ENCODE data around the gene TMIE.

Gene TMIE

GRCh38 chr3:46665763-46666452 lies 35.3 kb upstream of the TMIE start:
- H3K4me3 ChIP-seq (replicated peaks; ENCODE audit: low read depth, low read length): no peak overlapping the region
- DNase-seq (ENCODE audit: extremely low read depth, low read depth): no peak
- TF ChIP-seq, protein P1, sequence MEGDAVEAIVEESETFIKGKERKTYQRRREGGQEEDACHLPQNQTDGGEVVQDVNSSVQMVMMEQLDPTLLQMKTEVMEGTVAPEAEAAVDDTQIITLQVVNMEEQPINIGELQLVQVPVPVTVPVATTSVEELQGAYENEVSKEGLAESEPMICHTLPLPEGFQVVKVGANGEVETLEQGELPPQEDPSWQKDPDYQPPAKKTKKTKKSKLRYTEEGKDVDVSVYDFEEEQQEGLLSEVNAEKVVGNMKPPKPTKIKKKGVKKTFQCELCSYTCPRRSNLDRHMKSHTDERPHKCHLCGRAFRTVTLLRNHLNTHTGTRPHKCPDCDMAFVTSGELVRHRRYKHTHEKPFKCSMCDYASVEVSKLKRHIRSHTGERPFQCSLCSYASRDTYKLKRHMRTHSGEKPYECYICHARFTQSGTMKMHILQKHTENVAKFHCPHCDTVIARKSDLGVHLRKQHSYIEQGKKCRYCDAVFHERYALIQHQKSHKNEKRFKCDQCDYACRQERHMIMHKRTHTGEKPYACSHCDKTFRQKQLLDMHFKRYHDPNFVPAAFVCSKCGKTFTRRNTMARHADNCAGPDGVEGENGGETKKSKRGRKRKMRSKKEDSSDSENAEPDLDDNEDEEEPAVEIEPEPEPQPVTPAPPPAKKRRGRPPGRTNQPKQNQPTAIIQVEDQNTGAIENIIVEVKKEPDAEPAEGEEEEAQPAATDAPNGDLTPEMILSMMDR (IDR thresholded peaks at IDR 0.05; ENCODE audit: low read depth, low read length, missing control alignments): no peak

- TF ChIP-seq, protein P1 (IDR thresholded peaks at IDR 0.05; ENCODE audit: low read depth, low read length, missing control alignments): no peak
- no peak for DNase-seq (ENCODE audit: extremely low read depth, low read depth)
- no peak overlapping the region for H3K4me3 ChIP-seq (replicated peaks; ENCODE audit: low read depth, low read length)
Observed at GRCh38 chr3:46666453-46666845, 34.7 kb upstream of the TMIE start.

GRCh38 chr3:46667061-46667621 lies 34.1 kb upstream of the TMIE start:
- no peak overlapping the region for H3K4me3 ChIP-seq (replicated peaks; ENCODE audit: low read depth, low read length)
- no peak for DNase-seq (ENCODE audit: extremely low read depth, low read depth)
- TF ChIP-seq, protein P1 (IDR thresholded peaks at IDR 0.05; ENCODE audit: low read depth, low read length, missing control alignments): no peak

DNA sequence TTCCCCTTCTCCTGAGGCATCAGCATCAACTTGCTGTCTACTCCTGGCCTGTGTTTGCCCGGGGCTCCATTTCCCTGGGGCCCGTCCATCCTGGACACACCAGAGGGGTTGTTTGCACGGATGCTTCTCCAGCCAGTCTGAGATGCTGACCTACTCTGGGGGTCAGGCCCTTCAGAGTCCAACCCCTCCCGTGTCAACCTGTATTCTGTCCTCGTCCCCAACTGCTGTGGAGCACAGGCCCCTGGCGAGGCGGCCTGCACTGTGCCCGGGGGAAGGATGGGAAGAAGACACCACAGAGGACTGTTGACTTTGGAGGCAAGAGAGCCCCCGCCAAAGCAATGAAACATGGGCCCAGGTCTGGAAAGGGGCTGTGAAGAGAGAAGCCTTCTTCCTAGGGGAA lies 33.5 kb upstream of the TMIE start:
- TF ChIP-seq, protein P1 (IDR thresholded peaks at IDR 0.05; ENCODE audit: low read depth, low read length, missing control alignments): no peak
- DNase-seq (ENCODE audit: extremely low read depth, low read depth): no peak
- no peak overlapping the region for H3K4me3 ChIP-seq (replicated peaks; ENCODE audit: low read depth, low read length)

- DNase-seq (ENCODE audit: extremely low read depth, low read depth): no peak
- H3K4me3 ChIP-seq (replicated peaks; ENCODE audit: low read depth, low read length): no peak overlapping the region
- TF ChIP-seq, protein P1 (IDR thresholded peaks at IDR 0.05; ENCODE audit: low read depth, low read length, missing control alignments): no peak
Observed at GRCh38 chr3:46668116-46668515, 33.1 kb upstream of the TMIE start.

DNA sequence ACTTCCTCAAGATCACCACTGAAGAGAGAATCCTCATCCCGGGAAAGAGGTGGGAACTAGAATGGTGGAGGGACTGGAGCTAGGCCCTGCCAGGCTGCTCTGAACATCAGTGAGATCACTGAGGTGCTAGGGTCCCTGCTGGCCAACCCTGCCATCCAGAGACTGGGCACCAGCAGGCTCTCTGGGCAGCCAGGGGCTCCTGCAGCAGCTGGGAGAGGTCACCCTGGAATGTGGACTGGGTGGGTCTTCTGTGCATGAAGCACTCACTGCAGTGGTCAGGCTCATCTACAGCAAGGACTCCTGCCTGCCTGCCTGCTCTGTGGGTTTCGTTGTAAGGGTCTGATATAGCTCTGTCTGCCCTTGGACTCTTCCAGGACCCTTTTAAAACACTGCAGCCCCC lies 32.6 kb upstream of the TMIE start:
- DNase-seq (ENCODE audit: extremely low read depth, low read depth): no peak
- TF ChIP-seq, protein P1 (IDR thresholded peaks at IDR 0.05; ENCODE audit: low read depth, low read length, missing control alignments): no peak
- no peak overlapping the region for H3K4me3 ChIP-seq (replicated peaks; ENCODE audit: low read depth, low read length)

All from HFF-Myc (cell line).